ENCODE measurements around the gene NOTCH3.

Gene NOTCH3

GRCh38 chr19:15235781-15236180, 35.0 kb upstream of the NOTCH3 start:
- DNase-seq (ENCODE audit: insufficient read length, low spot score) = no peak
- no peak for TF ChIP-seq CTCF (IDR thresholded peaks at IDR 0.05; ENCODE audit: insufficient read depth, missing control alignments)
- FAIRE-seq = no peak

GRCh38 chr19:15234431-15235130, 33.8 kb upstream of the NOTCH3 start:
- TF ChIP-seq CTCF (IDR thresholded peaks at IDR 0.05; ENCODE audit: insufficient read depth, missing control alignments) = no peak
- DNase-seq (ENCODE audit: insufficient read length, low spot score) (no peak), FAIRE-seq (no peak)

DNA sequence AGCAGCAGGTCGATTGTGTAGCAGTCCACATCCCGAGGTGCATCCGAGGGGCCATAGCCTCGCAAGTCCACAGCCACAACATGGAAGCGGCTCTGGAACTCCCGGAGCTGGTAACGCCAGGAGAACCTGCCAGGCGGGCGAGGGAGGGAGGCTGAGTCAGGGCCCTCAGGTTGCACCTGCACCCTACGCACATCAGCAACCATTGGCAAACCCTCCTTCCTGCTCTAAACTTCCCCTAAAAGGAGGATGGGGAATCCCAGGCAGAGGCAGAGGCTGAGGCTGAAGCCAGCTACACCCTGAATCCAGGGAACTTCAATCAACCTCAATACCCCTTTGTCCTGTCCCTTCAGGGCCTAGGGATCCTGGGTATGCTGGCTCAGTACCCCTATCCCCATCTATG, 30.5 kb upstream of the NOTCH3 start:
- FAIRE-seq = no peak
- no peak for DNase-seq (ENCODE audit: insufficient read length, low spot score)

GRCh38 chr19:15227261-15227660, 26.5 kb upstream of the NOTCH3 start:
- no peak for TF ChIP-seq CTCF (IDR thresholded peaks at IDR 0.05; ENCODE audit: insufficient read depth, missing control alignments)
- no peak for DNase-seq (ENCODE audit: insufficient read length, low spot score)
- FAIRE-seq = no peak

More for the DNA sequence above, 30.5 kb upstream of the NOTCH3 start:
- no peak for TF ChIP-seq CTCF (IDR thresholded peaks at IDR 0.05; ENCODE audit: insufficient read depth, missing control alignments)

- TF ChIP-seq CTCF (IDR thresholded peaks at IDR 0.05; ENCODE audit: insufficient read depth, missing control alignments) = no peak
- FAIRE-seq = no peak
These were observed 25.0 kb upstream of the NOTCH3 start for GRCh38 chr19:15225760-15226159.

GRCh38 chr19:15223649-15224361, 23.0 kb upstream of the NOTCH3 start:
- no peak for DNase-seq (ENCODE audit: insufficient read length, low spot score)
- FAIRE-seq = no peak
- TF ChIP-seq CTCF (IDR thresholded peaks at IDR 0.05; ENCODE audit: insufficient read depth, missing control alignments) = no peak

More at GRCh38 chr19:15225760-15226159, 25.0 kb upstream of the NOTCH3 start:
- no peak for DNase-seq (ENCODE audit: insufficient read length, low spot score)
